GM18517 (cell line): Measurements from ENCODE around the gene FASLG.
"Not testable (repeated sequence)": the region's sequence is repeated elsewhere in the genome, so short reads cannot be mapped to it uniquely, and the experiment has no call there.

ENCODE experiments used
- ATAC-seq: cut with Tn5 transposase; IDR thresholded peaks from one replicate; pipeline ENCODE4 v1.9.1; 2021; ENCODE audit warnings: mild to moderate bottlenecking, moderate library complexity; ENCODE audit not compliant: unreplicated experiment

Gene FASLG

GRCh38 chr1:172679000-172679772 lies 20.3 kb downstream of the FASLG start:
- no peak for ATAC-seq

GRCh38 chr1:172680244-172680643 lies 21.3 kb downstream of the FASLG start:
- ATAC-seq, result no peak

GRCh38 chr1:172680733-172681275 lies 21.9 kb downstream of the FASLG start:
- no peak for ATAC-seq

- no peak for ATAC-seq
Observed at GRCh38 chr1:172682812-172683211, 23.9 kb downstream of the FASLG start.

GRCh38 chr1:172686143-172686542 lies 27.2 kb downstream of the FASLG start:
- no peak for ATAC-seq

- ATAC-seq, result not testable (repeated sequence)
Observed at GRCh38 chr1:172688428-172689085, 29.7 kb downstream of the FASLG start.

- not testable (repeated sequence) for ATAC-seq
Observed at GRCh38 chr1:172690925-172691324, 32.0 kb downstream of the FASLG start.

- ATAC-seq, result no peak
Observed at GRCh38 chr1:172697534-172698002, 38.7 kb downstream of the FASLG start.

- ATAC-seq, result peak; percentile 41
Observed at GRCh38 chr1:172698224-172698623, 39.3 kb downstream of the FASLG start.

GRCh38 chr1:172699111-172699510 lies 40.2 kb downstream of the FASLG start:
- peak; percentile 61 for ATAC-seq

GRCh38 chr1:172699695-172700227 lies 40.9 kb downstream of the FASLG start:
- no peak for ATAC-seq

GRCh38 chr1:172700556-172700955 lies 41.7 kb downstream of the FASLG start:
- no peak for ATAC-seq

- no peak for ATAC-seq
Observed at GRCh38 chr1:172704001-172704400, 45.1 kb downstream of the FASLG start.

- no peak for ATAC-seq
Observed at GRCh38 chr1:172704420-172705210, 45.7 kb downstream of the FASLG start.

- ATAC-seq, result no peak
Observed at GRCh38 chr1:172708452-172708851, 49.5 kb downstream of the FASLG start.

GRCh38 chr1:172711558-172711957 lies 52.7 kb downstream of the FASLG start:
- ATAC-seq, result no peak

- ATAC-seq, result no peak
Observed at GRCh38 chr1:172713466-172713865, 54.6 kb downstream of the FASLG start.
